ENCODE measurements around the gene MXD4.
"Not testable (repeated sequence)": the region's sequence is repeated elsewhere in the genome, so short reads cannot be mapped to it uniquely, and the experiment has no call there.

The MXD4 gene

GRCh38 chr4:2217726-2218125, 44.2 kb downstream of the MXD4 start:
- DNase-seq = no peak

GRCh38 chr4:2212831-2213230, 49.1 kb downstream of the MXD4 start:
- no peak for DNase-seq

GRCh38 chr4:2202789-2203188, 59.1 kb downstream of the MXD4 start:
- not testable (repeated sequence) for DNase-seq
